ENCODE data around the gene CCDC9B.

Gene CCDC9B

DNA sequence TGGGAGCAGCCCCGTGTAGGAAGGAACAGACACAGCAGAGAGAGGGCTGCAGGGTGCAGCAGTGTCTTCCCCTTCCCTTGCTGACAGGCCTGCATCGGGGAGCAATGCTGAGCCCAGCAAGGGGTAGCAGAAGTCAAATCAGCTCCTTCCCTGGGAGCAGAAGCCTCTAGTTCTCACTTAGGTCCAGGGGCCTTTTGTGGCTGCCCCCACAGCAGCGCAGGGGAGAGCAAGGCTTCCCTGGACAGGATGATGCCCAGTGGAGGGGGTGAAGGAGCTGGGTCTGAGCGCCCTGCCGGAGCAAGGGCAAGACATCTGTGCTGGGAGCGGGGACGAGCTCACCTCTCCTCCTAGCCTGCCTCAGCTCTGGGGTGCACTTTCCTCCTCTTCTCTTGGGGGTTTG lies 33.8 kb downstream of the CCDC9B start:
- Histone ChIP-seq H3K27ac (ENCODE audit: low read length) (peak overlapping the region; percentile 100), H2AFZ (ENCODE audit: low read depth, low read length) (peak overlapping the region; percentile 67), H3K9ac (ENCODE audit: low read depth, low read length) (peak overlapping the region; percentile 85), H3K4me1 (ENCODE audit: insufficient read depth, low read length) (peaks cover 35% of the 10 kb centered on the region), H3K9me3 (ENCODE audit: insufficient read depth, low read length, severe bottlenecking) (no peaks in the 10 kb centered on the region), H3K36me3 (ENCODE audit: insufficient read depth, low read length) (peaks cover 12% of the 10 kb centered on the region), H4K20me1 (ENCODE audit: insufficient read depth, low read length) (no peaks in the 10 kb centered on the region), H3K4me2 (ENCODE audit: insufficient read depth, low read length) (peak overlapping the region; percentile 78), H3K79me2 (ENCODE audit: insufficient read depth, low read length) (peaks cover 4% of the 10 kb centered on the region; the same call in 1 of the 2 replicates), H3K4me3 (ENCODE audit: low read depth in 1 of 2, low read length in 2 of 2) (peak overlapping the region in 1 of 2 experiments; percentile 72; a peak in 2 of 4 replicates), H3K27me3 (ENCODE audit: insufficient read depth, low read length, poor library complexity) (no peaks in the 10 kb centered on the region)
- DNase-seq = no peak
- TF ChIP-seq EZH2 (IDR thresholded peaks at IDR 0.05; ENCODE audit: borderline replicate concordance, low read depth, low read length, severe bottlenecking) = no peak
- TF ChIP-seq, protein P1, sequence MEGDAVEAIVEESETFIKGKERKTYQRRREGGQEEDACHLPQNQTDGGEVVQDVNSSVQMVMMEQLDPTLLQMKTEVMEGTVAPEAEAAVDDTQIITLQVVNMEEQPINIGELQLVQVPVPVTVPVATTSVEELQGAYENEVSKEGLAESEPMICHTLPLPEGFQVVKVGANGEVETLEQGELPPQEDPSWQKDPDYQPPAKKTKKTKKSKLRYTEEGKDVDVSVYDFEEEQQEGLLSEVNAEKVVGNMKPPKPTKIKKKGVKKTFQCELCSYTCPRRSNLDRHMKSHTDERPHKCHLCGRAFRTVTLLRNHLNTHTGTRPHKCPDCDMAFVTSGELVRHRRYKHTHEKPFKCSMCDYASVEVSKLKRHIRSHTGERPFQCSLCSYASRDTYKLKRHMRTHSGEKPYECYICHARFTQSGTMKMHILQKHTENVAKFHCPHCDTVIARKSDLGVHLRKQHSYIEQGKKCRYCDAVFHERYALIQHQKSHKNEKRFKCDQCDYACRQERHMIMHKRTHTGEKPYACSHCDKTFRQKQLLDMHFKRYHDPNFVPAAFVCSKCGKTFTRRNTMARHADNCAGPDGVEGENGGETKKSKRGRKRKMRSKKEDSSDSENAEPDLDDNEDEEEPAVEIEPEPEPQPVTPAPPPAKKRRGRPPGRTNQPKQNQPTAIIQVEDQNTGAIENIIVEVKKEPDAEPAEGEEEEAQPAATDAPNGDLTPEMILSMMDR (IDR thresholded peaks at IDR 0.05; ENCODE audit: borderline replicate concordance, extremely low read depth, low read length, poor library complexity, severe bottlenecking) = no peak
- 0 out of 3 replicates have a peak, but pooled peaks have one; percentile 20 for ATAC-seq (ENCODE audit: insufficient read depth, low read depth)

- Histone ChIP-seq H3K9ac (ENCODE audit: low read depth, low read length) (peak overlapping the region; percentile 85), H3K4me3 (ENCODE audit: low read depth in 1 of 2, low read length in 2 of 2) (peak overlapping the region in 1 of 2 experiments; percentile 72; a peak in 2 of 4 replicates), H3K27me3 (ENCODE audit: insufficient read depth, low read length, poor library complexity) (no peaks in the 10 kb centered on the region), H3K36me3 (ENCODE audit: insufficient read depth, low read length) (peaks cover 12% of the 10 kb centered on the region), H3K4me1 (ENCODE audit: insufficient read depth, low read length) (peaks cover 35% of the 10 kb centered on the region), H3K4me2 (ENCODE audit: insufficient read depth, low read length) (peak overlapping the region; percentile 78), H3K79me2 (ENCODE audit: insufficient read depth, low read length) (peaks cover 4% of the 10 kb centered on the region; the same call in 1 of the 2 replicates), H2AFZ (ENCODE audit: low read depth, low read length) (no peak overlapping the region), H4K20me1 (ENCODE audit: insufficient read depth, low read length) (no peaks in the 10 kb centered on the region), H3K9me3 (ENCODE audit: insufficient read depth, low read length, severe bottlenecking) (no peaks in the 10 kb centered on the region), H3K27ac (ENCODE audit: low read length) (peak overlapping the region; percentile 100)
- TF ChIP-seq, protein P1 (IDR thresholded peaks at IDR 0.05; ENCODE audit: borderline replicate concordance, extremely low read depth, low read length, poor library complexity, severe bottlenecking) = no peak
- no peak for TF ChIP-seq EZH2 (IDR thresholded peaks at IDR 0.05; ENCODE audit: borderline replicate concordance, low read depth, low read length, severe bottlenecking)
- ATAC-seq (ENCODE audit: insufficient read depth, low read depth) = no peak
- no peak for DNase-seq
These were observed 34.4 kb downstream of the CCDC9B start for GRCh38 chr15:40306371-40306770.

- Histone ChIP-seq H4K20me1 (ENCODE audit: insufficient read depth, low read length) (no peaks in the 10 kb centered on the region), H3K36me3 (ENCODE audit: insufficient read depth, low read length) (peaks cover 21% of the 10 kb centered on the region), H3K79me2 (ENCODE audit: insufficient read depth, low read length) (peaks cover 4% of the 10 kb centered on the region; the same call in 1 of the 2 replicates), H3K4me2 (ENCODE audit: insufficient read depth, low read length) (no peak overlapping the region), H3K9ac (ENCODE audit: low read depth, low read length) (no peak overlapping the region), H3K27ac (ENCODE audit: low read length) (no peak overlapping the region), H2AFZ (ENCODE audit: low read depth, low read length) (no peak overlapping the region), H3K27me3 (ENCODE audit: insufficient read depth, low read length, poor library complexity) (no peaks in the 10 kb centered on the region), H3K9me3 (ENCODE audit: insufficient read depth, low read length, severe bottlenecking) (no peaks in the 10 kb centered on the region), H3K4me3 (ENCODE audit: low read depth in 1 of 2, low read length in 2 of 2) (no peak overlapping the region), H3K4me1 (ENCODE audit: insufficient read depth, low read length) (peaks cover 35% of the 10 kb centered on the region)
- DNase-seq = no peak
- ATAC-seq (ENCODE audit: insufficient read depth, low read depth) = no peak
- TF ChIP-seq EZH2 (IDR thresholded peaks at IDR 0.05; ENCODE audit: borderline replicate concordance, low read depth, low read length, severe bottlenecking) = no peak
- TF ChIP-seq, protein P1 (IDR thresholded peaks at IDR 0.05; ENCODE audit: borderline replicate concordance, extremely low read depth, low read length, poor library complexity, severe bottlenecking) = no peak
These were observed 35.5 kb downstream of the CCDC9B start for GRCh38 chr15:40305281-40305680.

Measured in DND-41 (cell line).